Fibroblast of skin of right quadriceps (primary cell): Measurements from ENCODE around the gene BCAS4.
A peak's percentile ranks its signal among the peaks of the same experiment; 100 is the strongest.
"Not testable (repeated sequence)": the region's sequence is repeated elsewhere in the genome, so short reads cannot be mapped to it uniquely, and the experiment has no call there.

Source experiments
- DNase-seq: peaks from one replicate; pipeline ENCODE4 v3.0.0-alpha.2; 2013

BCAS4 gene

DNA sequence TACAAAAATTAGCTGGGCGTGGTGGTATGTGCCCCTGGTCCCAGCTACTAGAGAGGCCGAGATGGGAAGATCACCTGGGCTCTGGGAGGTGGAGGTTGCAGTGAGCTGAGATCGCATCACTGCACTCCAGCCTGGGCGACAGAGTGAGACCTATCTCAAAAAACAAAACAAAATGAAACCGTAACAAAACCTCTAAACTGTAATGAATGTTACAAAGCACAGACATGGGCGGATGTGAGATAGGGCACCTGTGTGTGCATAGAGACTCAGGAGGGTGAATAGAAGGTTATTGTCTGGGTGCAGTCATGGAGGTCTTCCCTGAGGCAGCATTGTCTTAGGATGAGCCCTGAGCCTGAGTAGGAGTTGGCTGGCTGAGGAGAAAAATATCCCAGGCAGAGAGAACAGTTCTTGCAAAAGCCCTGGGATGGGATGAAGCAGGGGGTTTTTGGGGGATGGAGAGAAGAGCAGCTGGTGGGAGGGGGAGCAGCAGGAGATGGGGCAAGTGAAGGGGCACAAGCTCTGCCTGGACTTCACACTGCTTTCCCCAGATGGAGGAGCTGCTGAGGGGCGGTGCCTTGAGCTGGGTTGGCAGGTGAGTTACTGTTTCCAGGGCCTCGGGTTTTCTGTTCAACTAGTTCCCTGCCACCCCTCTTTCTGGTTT is 5.2 kb downstream of the BCAS4 start:
- DNase-seq: no peak

DNA sequence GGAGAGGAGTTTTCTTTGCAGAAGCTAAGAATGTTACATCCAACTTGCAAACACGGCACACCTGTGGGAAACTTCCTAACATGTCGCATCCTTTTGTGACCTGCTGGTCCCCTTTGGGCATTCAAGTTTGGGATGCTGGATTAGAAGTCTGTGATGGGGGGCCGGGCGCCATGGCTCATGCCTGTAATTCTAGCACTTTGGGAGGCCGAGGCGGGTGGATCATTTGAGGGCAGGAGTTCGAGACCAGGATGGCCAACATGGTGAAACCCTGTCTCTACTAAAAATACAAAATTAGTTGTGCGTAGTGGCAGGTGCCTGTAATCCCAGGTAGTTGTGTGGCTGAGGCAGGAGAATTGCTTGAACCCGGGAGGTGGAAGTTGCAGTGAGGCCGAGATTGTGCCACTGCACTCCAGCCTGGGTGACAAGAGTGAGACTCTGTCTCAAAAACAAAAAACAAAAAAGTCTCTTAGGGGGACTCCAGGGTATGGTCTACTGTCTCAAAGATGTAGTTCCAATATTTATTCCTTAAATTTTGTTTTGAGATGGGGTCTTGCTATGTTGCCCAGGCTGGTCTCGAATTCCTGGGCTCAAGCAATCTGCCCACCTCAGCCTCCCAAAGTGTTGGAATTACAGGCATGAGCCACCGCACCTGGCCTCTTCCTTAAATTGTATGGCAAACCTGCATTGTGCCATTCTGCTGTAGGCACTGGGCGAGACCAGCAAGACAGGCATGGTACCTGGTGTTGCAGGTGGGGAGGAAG is 6.3 kb downstream of the BCAS4 start:
- not testable (repeated sequence) for DNase-seq

DNA sequence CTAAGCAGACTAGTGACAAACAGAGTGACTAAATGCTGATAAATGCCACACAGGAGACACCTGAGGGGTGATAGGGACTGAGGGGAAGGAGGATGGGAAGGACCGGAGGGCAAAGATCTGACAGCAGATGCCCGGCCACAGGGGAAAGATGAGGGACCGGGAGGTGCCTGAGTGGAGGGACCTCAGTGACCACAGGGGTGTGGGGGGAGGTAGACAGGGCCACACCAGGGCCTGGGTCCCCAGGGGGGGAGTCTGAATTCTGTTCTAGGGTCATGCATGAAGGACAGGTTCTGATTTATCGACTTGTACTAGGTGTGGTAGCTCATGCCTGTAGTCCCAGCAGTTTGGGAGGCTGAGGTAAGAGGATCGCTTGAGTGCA is 6.9 kb downstream of the BCAS4 start:
- DNase-seq: no peak

DNA sequence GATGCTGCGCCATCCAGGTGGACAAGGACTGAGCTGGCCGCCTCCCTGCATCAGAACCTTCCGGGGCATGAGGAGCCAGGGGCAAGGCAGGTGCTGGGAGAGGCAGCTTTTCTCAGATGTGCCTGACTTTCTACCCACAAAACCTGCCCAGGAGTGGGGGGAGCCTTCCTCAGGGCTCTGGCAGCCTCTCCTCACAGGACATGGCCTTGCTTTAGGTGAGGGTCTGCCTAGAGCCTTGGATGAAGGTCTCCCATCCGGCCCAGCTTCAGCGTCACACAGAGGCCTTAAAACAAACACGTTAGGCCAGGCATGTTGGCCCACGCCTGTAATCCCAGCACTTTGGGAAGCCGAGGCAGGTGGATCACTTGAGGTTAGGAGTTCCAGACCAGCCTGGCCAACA is 7.4 kb downstream of the BCAS4 start:
- no peak for DNase-seq

DNA sequence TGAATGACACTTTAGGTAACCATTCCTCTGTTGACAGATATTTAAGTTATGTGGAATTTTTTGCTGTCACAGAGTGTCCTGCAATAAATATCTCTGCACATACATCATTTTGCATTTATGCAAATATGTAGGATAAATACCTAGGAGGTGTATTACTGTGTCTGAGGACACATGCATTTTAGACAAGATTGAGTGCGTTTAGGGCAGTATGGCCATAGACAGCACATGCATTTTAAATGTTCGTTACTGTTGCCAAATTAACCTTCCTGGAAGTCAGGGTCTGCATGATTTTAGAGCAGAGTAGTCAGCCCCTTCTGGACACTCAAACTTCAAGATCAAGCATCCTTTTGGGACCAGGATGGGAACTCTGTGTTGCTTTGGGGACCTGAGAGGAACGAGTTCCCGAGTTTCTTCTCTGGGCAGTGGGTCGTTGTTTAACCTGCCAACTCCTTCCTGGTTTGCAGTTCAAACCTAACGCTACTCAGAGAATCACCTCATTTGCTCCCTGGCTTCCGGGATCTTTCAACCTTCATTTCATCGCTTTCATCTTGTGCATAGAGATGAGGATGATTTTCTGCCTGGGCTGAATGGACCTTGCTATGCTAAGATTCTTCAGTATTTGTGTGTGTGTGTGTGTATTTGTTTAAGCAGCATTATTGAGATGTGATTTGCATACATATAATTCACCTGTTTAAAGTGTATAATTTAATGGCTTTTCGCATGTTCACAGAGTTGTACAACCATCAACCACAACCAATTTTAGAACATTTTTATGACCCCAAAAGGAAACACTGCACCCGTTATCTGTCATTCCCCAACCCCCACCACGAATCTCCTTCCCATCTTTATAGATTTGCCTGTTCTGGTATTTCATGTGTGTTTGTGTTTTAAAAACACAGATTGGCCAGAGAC is 9.8 kb downstream of the BCAS4 start:
- DNase-seq: no peak

DNA sequence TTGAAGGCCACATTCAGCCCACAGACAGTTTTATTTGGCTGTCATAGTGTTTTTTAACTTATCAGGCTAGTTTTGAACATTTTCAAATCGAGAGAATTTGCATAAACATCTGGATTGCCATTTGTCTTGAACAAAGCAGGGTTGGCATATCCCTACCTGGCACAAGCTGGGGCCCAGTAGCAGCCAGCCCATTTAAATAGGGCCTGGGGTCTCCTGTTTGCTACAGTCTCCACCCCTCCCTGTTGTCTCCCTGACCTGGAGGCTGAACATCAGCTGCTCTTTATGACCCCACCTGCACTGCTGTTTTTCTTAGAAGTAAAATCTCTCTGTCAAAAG is 10.5 kb downstream of the BCAS4 start:
- no peak for DNase-seq

DNA sequence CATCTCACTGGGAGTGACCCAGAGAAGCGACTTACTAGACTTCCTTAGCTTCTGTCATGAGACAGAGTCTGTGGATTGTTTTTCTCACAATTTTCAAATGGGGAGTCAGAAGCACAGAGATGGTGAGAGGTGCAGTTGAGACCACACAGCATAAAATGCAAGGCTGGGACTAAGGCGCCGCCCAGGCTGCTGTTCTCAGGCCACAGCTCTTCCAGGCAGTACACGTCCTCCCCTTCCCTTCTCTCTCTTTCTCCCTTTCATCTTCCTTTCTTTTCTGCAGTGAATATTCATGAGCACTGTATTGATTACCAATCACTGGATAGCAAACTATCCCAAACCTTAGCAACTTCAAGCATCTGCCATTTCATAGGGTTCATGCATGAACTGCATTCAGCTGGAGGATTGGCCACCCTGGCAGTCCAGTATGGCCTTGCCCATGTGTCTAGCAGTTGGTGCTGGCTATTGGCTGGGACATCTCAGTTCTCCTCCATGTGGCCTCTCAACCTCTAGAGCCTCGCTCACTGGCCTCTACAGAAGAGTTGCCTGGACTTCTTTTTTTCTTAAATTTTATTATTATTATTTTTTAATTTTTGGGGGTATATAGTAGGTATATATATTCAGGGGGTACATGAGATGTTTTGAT is 11.4 kb downstream of the BCAS4 start:
- DNase-seq: no peak

DNA sequence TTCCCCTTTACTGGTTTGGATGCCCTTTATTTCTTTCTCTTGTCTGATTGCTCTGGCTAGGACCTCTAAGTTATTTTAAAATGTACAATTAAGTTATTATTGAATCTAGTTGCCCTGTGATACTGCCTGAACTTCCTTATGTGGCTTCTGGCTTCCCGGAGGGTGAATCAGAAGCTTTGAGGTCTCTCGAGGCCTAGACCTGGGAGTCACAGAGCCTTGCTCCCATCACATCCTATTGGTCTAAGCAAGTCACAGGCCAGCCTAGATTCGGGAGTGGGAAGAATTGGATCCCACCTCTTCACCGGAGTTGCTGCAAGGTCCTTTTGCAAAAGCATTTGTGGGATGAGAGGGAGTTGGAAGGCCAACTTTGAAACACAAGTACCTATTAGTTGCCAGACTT is 15.2 kb downstream of the BCAS4 start:
- no peak for DNase-seq

DNA sequence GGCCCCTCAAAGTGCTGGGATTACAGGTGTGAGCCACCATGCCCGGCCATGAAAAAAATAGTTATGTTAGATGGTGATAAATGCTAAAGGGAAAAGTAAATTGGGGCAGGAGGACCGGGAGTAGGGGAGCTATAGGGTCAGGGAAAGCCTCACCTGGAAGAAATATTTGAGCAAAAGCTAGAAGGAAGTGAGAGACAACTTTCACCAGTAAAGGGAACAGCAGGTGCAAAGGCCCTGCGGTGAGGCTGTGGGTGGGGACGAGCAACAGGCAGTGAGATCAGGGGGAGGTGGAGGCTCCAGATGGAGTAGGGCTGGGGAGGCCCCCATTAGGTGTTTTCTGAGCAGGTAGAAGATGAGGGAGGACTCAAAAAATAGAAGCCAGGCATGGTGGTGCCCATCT is 16.0 kb downstream of the BCAS4 start:
- DNase-seq: no peak

DNA sequence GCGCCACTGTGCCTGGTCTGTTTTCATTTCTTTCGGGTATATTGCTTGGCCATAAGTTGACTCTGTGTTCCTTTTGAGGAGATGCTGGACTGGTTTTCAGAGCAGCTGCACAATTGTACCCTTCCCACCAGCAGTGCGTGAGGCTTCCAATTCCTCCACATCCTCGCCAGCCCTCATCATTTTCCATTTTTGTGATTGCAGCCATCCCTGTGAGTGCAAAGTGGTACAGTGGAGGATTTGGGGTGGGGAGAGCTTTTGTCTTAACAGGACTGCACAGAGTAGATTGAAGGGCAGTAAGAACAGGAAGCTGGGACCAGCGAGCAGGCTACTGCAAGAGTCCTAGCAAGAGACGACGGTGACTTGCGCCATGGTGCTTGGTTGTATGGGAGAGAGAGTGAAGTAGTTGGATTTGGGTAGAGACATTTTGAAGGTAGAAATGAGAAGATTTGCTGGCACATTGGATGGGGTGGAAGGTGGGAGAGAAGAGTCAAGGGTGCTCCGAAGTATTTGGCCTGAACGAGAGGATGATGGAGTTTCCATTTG is 18.3 kb downstream of the BCAS4 start:
- no peak for DNase-seq

DNA sequence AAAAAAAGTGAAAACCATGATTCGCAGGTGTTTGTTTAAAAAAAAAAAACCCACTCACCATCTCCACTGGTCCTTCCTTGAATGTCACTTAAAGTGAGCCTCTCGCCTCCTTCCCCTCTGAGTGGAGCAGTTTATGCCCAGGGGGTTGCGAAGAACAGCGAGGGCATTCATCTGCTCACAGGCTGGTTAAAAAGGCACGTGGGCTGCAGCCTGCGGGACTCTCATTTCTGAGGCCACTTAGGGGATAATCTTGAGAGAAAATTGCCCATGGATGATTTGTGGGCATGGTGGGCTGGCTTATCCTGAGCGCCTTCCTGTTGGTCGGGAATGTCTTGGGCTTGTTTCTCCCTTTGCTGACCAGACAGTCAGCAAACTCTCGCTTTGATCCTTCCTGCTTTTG is 18.9 kb downstream of the BCAS4 start:
- no peak for DNase-seq

DNA sequence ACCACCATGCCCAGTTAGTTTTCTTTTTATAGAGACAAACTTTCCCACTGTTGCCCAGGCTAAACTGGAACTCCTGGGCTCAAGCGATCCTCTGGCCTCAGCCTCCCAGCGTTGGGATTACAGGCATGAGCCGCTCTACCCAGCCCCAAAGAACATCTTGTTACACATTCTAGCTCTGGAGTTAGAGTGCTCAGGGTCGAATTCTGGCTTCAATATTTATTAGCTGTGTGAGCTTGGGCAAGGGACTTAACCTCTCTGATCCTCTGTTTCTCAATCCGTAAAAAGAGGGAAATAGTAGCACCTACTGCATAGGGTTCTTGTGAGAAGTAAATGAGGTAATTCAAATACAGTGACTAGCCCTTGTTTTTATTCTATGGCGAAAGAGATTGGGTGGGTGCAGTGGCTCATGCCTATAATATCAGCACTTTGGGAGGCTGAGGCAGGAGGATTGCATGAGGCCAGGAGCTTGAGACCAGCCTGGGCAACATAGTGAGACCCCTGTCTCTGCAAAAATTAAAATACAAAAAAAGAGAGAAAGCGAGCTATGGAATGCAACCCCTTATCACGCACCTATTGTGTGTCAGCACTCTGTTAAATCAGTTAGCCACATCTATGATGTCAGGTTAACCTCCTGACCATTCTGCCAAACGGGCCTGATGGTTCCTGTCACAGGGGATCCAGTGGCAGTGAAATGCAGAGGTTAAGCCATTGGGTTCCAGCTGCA is 19.7 kb downstream of the BCAS4 start:
- no peak for DNase-seq

DNA sequence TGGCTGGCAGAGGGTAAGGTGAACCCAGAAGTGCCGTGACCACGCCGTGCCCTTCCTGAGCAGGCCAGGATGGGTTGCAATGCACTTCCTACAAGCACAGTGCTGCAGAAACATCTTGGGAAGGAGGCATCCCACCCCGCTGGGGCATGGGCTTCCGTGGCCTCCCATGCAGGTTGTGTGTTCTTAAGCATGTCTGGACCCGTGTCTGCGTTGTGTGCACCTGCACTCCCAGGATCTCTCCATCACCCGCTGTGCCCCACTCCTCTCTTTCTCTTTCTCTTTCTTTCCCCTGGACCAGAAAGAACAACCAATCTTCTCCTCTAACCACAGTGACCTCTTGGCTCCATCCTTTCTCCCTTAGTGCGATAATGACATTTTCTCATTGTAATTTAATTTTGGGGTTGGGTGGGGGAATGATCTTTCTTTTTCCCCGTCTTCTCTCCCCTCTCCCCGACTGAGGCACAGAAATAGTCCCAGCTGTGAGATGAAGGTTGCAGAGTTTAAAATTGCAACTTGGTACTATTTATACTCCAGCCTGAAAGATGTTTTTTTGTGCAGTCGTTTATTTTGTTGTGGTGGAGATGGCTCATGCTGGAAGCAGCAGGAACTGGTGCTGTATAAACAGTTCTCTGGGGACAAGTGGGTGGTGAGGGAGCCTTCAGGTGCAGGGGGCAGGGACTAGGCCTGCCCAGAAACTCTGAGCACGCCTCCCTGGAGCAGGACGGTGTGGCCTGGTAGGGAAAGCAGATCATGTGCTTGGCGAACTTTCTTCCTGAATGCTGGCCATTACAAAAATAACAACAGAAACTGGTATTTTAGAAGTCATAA is 20.5 kb downstream of the BCAS4 start:
- DNase-seq: no peak

DNA sequence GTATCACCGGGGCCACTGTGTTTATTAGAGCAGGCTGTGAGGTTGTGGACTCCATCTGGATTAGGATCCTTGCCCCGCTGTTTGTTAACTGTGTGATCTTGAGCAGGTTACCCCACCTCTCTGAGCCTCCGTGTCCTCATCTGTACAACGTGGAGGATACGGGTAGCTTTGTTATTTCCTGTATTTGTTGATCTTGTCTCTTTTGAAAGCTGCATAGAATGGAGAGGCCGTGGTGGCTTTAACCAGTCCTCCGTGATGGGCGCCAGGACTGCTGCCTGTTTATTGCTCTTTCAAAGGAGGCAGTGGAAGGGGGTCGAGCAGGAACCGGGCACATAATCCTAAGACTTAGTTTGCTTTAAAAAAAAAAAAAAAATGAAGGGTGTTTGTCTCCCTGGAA is 22.9 kb downstream of the BCAS4 start:
- DNase-seq: no peak

DNA sequence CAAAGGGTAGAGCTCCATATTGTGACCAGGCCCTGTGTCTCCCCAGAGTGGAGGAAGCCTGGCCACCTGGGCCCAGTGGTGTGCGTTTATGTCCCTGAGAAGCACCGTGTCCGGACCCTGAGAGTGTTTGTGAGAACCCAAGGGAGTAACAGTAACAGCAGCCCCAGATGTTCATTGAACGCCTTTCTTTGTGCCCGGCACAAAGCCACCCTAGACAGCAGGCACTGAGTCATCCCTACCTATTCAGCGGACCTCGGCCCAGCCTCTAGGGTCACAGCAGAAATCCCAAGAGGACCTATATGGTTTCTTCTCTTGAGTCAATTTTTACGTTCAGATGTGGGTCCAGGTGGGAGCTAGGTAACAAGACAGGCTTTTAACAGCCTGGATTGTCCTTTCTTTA is 24.5 kb downstream of the BCAS4 start:
- DNase-seq: no peak

DNA sequence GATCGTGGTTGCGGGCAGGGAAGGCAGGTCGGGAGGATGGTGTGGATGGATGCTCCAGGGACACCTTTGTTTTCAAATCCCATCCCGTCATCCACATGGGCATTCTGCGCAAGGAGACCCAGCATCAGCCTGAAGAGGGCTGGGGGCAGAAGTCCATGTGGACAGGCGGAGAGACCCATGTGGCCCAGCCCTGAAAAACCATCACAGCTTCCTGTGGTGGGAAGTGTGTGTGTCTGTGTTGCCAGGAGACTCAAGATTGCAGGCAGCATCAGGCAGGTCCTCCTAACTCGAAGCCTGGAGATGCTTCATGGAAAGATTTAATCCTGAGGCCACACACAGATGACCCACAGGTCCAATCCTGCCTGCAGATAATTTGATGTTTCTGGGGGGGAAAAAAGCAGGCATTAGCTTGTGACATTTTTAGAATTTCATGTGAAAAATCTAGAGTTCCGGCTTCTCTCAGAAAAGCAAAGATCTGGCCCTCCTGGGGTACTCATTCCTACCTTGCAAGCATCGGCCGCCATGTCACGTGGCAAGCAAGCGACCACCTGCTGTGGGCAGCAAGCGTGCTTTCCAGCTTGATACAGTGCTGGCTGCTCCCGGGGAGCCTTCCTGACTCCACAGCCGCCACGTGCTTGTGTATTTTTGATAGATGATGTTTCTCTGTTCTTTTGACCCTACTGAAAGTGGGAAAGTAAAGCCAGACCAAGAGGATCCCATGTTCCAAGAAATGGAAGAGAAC is 25.8 kb downstream of the BCAS4 start:
- DNase-seq: no peak

DNA sequence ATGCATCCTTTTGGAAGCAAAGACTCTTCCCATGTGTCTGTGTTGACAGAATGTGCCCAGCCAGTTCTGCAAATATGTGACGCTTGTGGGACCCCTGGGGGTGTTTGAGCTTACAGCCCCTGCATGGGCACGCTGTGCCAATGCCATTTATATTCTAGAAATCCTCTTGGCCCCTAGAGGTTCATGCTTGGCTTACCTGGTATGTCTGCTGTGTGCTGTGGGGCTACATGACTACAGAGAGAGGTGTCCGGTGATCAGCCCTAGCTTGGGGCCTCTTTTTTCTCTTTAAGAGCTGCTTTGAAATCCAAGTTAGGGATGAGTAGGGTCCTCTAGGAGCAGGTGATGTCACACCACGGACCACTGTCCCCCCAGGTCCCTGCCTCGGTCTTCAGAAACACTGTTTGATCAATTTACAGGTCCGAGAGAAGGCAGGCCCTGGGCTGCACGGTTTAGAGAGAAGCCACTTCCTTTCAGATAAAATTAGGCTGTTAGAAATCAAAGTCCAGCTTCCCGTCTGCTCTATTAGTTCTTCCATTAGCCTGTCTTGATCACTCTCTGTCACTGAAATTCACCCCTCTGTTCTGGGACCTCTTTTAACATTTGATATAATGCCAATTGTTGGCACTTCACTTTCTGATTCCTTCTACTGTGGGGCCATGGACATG is 26.5 kb downstream of the BCAS4 start:
- no peak for DNase-seq

DNA sequence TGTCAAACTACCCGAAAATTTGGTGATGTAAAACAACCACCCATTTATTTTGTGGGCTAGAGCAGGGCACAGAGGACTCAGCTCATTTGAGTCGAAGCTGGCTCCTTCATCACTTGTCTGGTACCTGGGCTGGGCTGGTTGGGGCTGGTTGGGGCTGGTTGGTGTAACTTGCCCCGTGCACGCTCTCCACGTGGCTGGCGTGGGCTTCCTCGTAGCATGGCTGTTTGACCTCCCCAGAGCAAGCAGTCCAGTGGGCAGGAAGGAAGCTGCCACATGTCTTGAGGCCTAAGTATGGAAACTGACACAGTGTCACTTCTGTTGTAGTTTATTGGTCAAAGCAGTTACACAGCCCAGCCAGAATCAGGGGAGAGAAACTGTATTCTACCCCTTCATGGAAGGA is 27.1 kb downstream of the BCAS4 start:
- DNase-seq: no peak

DNA sequence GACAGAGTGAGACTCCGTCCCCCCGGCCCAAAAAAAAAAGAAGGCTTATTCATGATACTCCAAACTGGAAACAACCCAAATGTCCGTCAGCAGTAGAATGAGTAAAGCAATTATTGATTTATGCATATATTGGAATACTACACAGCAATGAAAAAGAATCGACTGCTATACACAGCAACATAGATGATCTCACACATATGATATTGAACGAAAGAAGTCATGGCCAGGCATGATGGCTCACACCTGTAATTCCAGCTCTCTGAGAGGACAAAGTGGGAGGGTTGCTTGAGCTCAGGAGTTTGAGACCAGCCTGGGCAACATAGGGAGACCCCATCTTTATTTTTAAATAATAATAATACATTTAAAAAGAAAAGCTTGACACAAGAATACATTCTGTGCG is 28.5 kb downstream of the BCAS4 start:
- no peak for DNase-seq

DNA sequence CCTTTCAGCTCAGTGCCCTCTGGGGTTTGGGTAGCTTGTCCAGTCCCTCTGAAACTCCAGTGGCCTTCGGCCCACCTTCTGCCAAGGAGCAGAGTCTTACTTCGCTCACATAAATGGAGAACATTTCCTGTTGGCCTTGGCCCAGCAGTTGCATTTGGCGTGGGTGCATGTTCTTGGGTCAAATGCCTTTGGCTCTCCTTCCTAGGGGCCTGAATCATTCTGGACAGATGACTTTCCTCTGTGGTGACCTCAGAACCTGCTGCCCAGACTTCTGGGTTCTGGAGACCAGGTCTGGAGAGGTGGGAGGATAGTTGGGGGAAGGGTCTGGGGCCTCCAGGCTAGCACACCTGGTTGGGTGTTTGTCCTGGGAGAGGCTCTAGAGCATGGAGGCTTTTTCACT is 29.3 kb downstream of the BCAS4 start:
- peak; percentile 20 for DNase-seq
